H1 (cell line): ENCODE results near the gene MCEE.
"Not testable (repeated sequence)": the region's sequence is repeated elsewhere in the genome, so short reads cannot be mapped to it uniquely, and the experiment has no call there.

Source experiments
- CREB1 ChIP-seq: IDR thresholded peaks from 2 replicates; pipeline ENCODE4 v1.6.1; 2012; ENCODE audit warnings: inconsistent platforms
- FOSL1 ChIP-seq: IDR thresholded peaks from 2 replicates; pipeline ENCODE4 v1.6.1; 2011; ENCODE audit warnings: mild to moderate bottlenecking, low read depth, low read length, moderate library complexity; ENCODE audit not compliant: insufficient read depth
- RBBP5 ChIP-seq: IDR thresholded peaks from 2 replicates; pipeline ENCODE4 v1.7.1; 2012; ENCODE audit warnings: low read depth, mild to moderate bottlenecking, inconsistent platforms, low read length, moderate library complexity, borderline replicate concordance
- ZNF274 ChIP-seq: IDR thresholded peaks from 2 replicates; pipeline ENCODE4 v1.7.0; 2012; ENCODE audit warnings: low read length, borderline replicate concordance; ENCODE audit errors: extremely low read depth
- TF ChIP-seq, protein P1 (sequence below), 3 experiments: IDR thresholded peaks; 1 replicate in 2 of 3; 2 replicates in 1 of 3; pipeline versions ENCODE4 v1.5.1 to v1.6.1; 2011; ENCODE audit warnings: low read length in 3 of 3, mild to moderate bottlenecking in 3 of 3, inconsistent platforms in 2 of 3, low read depth in 1 of 3, moderate library complexity in 1 of 3; ENCODE audit not compliant: insufficient read depth in 1 of 3; ENCODE audit errors: control extremely low read depth in 1 of 3

DNA sequence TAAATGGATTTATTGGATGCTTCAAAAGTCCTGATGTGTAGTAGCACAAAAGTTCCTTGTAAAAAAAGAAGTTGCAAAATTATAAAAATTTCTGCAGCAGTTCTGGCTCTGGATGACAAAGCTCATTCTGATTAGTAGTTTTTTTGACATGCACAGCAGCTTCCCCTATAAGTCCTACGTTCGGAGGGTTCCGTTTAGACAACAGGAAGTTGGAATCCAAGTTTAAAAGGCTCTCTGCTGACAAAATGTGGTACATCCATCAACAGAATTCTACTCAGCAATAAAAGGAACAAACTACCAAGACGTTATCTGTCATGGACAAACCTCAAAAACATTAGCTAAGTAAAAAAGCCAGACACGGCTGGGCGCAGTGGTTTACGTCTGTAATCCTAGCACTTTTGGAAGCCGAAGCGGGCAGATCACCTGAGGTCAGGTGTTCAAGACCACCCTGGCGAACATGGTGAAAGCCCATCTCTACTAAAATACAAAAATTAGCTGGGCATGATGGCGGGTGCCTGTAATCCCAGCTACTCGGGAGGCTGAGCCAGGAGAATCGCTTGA, 46.2 kb downstream of the MCEE start:
- TF ChIP-seq, protein P1, sequence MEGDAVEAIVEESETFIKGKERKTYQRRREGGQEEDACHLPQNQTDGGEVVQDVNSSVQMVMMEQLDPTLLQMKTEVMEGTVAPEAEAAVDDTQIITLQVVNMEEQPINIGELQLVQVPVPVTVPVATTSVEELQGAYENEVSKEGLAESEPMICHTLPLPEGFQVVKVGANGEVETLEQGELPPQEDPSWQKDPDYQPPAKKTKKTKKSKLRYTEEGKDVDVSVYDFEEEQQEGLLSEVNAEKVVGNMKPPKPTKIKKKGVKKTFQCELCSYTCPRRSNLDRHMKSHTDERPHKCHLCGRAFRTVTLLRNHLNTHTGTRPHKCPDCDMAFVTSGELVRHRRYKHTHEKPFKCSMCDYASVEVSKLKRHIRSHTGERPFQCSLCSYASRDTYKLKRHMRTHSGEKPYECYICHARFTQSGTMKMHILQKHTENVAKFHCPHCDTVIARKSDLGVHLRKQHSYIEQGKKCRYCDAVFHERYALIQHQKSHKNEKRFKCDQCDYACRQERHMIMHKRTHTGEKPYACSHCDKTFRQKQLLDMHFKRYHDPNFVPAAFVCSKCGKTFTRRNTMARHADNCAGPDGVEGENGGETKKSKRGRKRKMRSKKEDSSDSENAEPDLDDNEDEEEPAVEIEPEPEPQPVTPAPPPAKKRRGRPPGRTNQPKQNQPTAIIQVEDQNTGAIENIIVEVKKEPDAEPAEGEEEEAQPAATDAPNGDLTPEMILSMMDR (IDR thresholded peaks at IDR 0.05; ENCODE audit: control extremely low read depth in 1 of 3, insufficient read depth in 1 of 3, low read depth in 1 of 3, low read length in 3 of 3) = not testable (repeated sequence)
- not testable (repeated sequence) for TF ChIP-seq RBBP5, CREB1, ZNF274, FOSL1
